Heart left ventricle (tissue), 13 donors: ENCODE measurements around the gene IGSF5.
"Not testable (repeated sequence)": the region's sequence is repeated elsewhere in the genome, so short reads cannot be mapped to it uniquely, and the experiment has no call there.

ENCODE experiments used
- CTCF ChIP-seq, 12 donors: fragments of 200-600 bp; sonication (generic) in 4 of 12; IDR thresholded peaks; one replicate each; pipeline versions ENCODE4 v1.5.0 to v1.8.0; 2018 to 2022; ENCODE audit warnings: antibody characterized with exemption in 12 of 12, mild to moderate bottlenecking in 5 of 12
- POLR2A ChIP-seq, 2 donors: fragments of 450-650 bp; IDR thresholded peaks; one replicate each; pipeline ENCODE4 v1.6.1; 2017; ENCODE audit warnings: antibody characterized with exemption in 2 of 2, mild to moderate bottlenecking in 2 of 2, moderate library complexity in 2 of 2
- donor health status: ischemic (EF 13 %, LVEDD 7.1; RV severe dilation, severe dysfunction).
- donor health status: DM: no; HTN: yes; CAD: no.
- donor health status: DM: no; HTN: no; CAD: no.
- donor health status: ischemic (EF 25% LVEDD 6.9; RV normal size, moderate dysfunction).
- donor health status: ischemic (EF 25% LVEDD 5.7; RV mildly dilated, moderate dysfunction).
- donor health status: ischemic (EF 35%, LVEDD 5.7; RV mildly dilated, moderate dysfunction).
- donor health status: nonischemic (EF 11% LVEDD 7.7; RV severe dilation, severe dysfunction).
- donor health status: DM: yes; HTN: yes; CAD: no.
- donor health status: PGD.
- donor health status: ischemic (EF 29% LVEDD 5.4; RV normal size, mild dysfunction).
- donor health status: nonischemic (EF 23%, LVEDD 6.1; RV moderate dilation, normal function).

GRCh38 chr21:39744883-39745282 lies at the start of gene IGSF5:
- not testable (repeated sequence) for TF ChIP-seq CTCF, POLR2A (IDR thresholded peaks at IDR 0.05)
